Cardiac muscle cell (in vitro differentiated cells and primary cell): ENCODE results near the gene RIIAD1. TPM values are rescaled to one million over a fixed set of nuclear protein-coding genes. Genes with fewer than 3 reads are reported as not detected.

Experiments
- DNase-seq, 2 donors: peaks; one replicate each; pipeline versions ENCODE4 v3.0.0 to v3.0.0-alpha.2; 2010 to 2017; ENCODE audit warnings: low read depth in 1 of 2, low spot score in 1 of 2
- H3K27ac ChIP-seq: fragments of 200-600 bp; sonication (generic); 2 replicates; pipeline ENCODE4 v1.5.1; 2016
- H3K27me3 ChIP-seq: fragments of 200-600 bp; sonication (generic); 2 replicates; pipeline ENCODE4 v1.6.0; 2016; ENCODE audit warnings: control low read depth
- H3K36me3 ChIP-seq: fragments of 200-600 bp; sonication (generic); 2 replicates; pipeline ENCODE4 v1.5.1; 2016; ENCODE audit warnings: control low read depth
- H3K4me1 ChIP-seq: fragments of 200-600 bp; sonication (generic); 2 replicates; pipeline ENCODE4 v1.8.1; 2017; ENCODE audit warnings: low read depth, mild to moderate bottlenecking, mixed run types
- H3K4me3 ChIP-seq: fragments of 200-600 bp; sonication (generic); 2 replicates; pipeline ENCODE4 v1.5.1; 2016; ENCODE audit warnings: mild to moderate bottlenecking
- H3K9me3 ChIP-seq: fragments of 200-600 bp; sonication (generic); 2 replicates; pipeline ENCODE4 v1.5.1; 2017; ENCODE audit warnings: low read depth, mild to moderate bottlenecking, control low read depth
- polyA plus RNA-seq: library from polyadenylated mRNA; unstranded; fragments of >200 nt; fragmentation: Nextera tagmentation; extraction: Ambion mirVana; gene quantifications from 2 replicates; pipeline ENCODE4 v1.2.1, GENCODE V29; 2016
- total RNA-seq: library from RNA; depleted of rRNA; stranded (reverse); fragments of >200 nt; gene quantifications from 2 replicates; pipeline ENCODE4 v1.2.3, GENCODE V29; 2016
- TF ChIP-seq, protein P1 (sequence below): IDR thresholded peaks from 2 replicates; pipeline ENCODE4 v1.5.1; 2012; ENCODE audit warnings: low read depth, mild to moderate bottlenecking, low read length

Gene RIIAD1
- total and polyA plus RNA-seq, 2 experiments from 2014 or later = not detected

DNA sequence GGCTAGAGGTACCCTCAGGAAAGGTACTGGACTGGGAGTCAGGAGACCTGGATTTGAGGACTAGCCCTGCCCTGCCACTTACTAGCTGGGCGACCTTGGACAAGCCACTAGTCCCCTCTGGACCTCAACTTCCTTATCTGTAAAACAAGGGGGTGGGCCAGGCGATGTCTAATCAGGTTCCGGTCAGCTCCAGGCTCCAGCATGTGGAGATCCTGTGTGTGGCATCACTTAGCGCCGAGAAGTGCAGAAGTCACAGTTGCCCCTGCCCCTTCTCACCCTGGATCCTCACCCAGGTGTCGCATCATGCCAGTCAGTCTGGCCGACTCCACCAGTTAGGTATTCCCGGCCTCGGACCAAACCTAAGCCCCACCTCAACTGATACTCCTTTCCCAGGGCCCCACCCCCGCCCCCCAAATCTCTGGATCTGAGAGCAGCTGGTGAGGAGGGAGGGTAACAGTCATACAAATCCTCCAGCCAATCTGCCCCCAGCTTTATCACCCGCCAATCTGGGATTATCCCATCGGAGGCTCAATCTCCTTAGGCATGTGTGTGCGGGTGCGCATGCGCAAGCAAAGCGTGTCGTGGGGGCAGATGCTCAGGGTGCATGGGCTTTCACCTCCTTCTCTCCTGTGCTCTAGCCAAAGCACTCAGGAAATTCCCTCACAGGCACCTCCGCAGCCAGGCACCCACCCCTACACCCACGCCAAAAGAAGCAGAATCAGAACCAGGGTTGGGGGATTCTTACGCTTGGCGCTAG lies 10.1 kb upstream of the RIIAD1 start:
- H3K27ac ChIP-seq = no peak overlapping the region
- H3K27me3 ChIP-seq = no peaks in the 10 kb centered on the region
- H3K4me1 ChIP-seq = no peaks in the 10 kb centered on the region
- no peak for DNase-seq
- H3K36me3 ChIP-seq = no peaks in the 10 kb centered on the region
- TF ChIP-seq, protein P1, sequence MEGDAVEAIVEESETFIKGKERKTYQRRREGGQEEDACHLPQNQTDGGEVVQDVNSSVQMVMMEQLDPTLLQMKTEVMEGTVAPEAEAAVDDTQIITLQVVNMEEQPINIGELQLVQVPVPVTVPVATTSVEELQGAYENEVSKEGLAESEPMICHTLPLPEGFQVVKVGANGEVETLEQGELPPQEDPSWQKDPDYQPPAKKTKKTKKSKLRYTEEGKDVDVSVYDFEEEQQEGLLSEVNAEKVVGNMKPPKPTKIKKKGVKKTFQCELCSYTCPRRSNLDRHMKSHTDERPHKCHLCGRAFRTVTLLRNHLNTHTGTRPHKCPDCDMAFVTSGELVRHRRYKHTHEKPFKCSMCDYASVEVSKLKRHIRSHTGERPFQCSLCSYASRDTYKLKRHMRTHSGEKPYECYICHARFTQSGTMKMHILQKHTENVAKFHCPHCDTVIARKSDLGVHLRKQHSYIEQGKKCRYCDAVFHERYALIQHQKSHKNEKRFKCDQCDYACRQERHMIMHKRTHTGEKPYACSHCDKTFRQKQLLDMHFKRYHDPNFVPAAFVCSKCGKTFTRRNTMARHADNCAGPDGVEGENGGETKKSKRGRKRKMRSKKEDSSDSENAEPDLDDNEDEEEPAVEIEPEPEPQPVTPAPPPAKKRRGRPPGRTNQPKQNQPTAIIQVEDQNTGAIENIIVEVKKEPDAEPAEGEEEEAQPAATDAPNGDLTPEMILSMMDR = no peak
- no peak overlapping the region for H3K4me3 ChIP-seq
- H3K9me3 ChIP-seq = no peaks in the 10 kb centered on the region

DNA sequence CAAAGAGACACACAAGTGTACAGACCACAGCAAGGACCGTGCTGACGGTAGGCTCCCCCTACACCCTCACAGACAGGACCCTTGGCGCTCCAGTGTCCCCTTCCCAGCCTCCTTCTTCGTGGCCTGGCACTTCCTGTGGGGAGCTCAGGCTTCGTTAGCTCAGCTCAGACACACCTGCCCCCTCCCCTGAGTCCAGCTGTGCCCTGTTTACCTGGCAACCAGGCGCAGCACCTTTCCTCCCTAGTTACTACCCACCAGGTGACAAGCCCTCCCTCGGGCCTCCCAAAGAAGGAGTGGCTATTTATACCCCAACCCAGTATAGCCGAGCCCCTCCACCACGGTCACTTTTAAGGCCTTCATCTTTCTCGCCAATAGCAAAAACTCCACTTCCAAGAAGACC lies 9.4 kb upstream of the RIIAD1 start:
- Histone ChIP-seq H3K4me3 (no peak overlapping the region), H3K27ac (no peak overlapping the region), H3K9me3 (no peaks in the 10 kb centered on the region), H3K36me3 (no peaks in the 10 kb centered on the region), H3K27me3 (no peaks in the 10 kb centered on the region), H3K4me1 (no peaks in the 10 kb centered on the region)
- TF ChIP-seq, protein P1 = no peak
- DNase-seq = no peak

DNA sequence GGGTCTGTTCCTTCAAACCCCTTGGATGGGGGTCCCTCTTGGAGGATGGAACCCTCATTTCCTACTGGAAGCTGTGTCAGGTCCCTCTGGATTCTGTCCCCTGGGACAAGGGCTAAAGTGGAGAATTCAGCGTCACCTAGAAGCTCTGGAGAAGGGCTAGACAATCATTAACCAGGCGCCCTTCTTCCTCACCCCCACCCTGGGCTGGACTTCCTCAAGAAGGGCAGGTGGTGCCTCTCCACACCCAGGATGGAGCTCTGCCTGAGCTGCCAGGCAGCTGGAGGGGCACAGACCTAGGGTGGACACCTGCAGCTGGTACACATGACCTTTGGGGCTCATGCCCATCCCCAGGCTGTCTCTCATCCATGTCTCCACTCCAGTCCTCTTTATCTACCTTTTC lies 8.3 kb upstream of the RIIAD1 start:
- Histone ChIP-seq H3K4me3 (no peak overlapping the region), H3K27me3 (peaks cover 4% of the 10 kb centered on the region), H3K36me3 (no peaks in the 10 kb centered on the region), H3K27ac (no peak overlapping the region), H3K4me1 (no peaks in the 10 kb centered on the region), H3K9me3 (no peaks in the 10 kb centered on the region)
- TF ChIP-seq, protein P1 = no peak
- DNase-seq = no peak

DNA sequence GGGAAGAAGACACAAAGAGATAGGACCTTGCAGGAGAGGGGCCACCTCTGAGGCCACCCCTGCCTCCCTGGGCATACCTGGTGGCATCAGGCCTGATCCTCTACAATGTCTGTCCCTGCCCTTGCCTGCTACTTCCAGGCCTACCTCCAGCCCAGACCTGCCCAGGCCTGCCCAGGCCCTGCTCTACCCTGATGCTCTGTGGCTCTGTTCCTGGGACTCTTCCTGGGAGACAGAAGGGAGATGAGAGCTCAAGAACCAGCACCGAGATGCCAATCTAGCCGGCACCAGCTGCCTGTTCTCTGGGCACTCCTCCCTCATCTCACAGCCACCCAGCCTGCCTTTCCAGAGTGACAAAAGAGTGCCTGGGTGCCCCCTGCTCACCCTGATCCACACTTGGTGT lies 7.4 kb upstream of the RIIAD1 start:
- Histone ChIP-seq H3K4me3 (no peak overlapping the region), H3K9me3 (no peaks in the 10 kb centered on the region), H3K36me3 (no peaks in the 10 kb centered on the region), H3K27me3 (peaks cover 9% of the 10 kb centered on the region), H3K4me1 (no peaks in the 10 kb centered on the region), H3K27ac (no peak overlapping the region)
- TF ChIP-seq, protein P1 = no peak
- no peak for DNase-seq

DNA sequence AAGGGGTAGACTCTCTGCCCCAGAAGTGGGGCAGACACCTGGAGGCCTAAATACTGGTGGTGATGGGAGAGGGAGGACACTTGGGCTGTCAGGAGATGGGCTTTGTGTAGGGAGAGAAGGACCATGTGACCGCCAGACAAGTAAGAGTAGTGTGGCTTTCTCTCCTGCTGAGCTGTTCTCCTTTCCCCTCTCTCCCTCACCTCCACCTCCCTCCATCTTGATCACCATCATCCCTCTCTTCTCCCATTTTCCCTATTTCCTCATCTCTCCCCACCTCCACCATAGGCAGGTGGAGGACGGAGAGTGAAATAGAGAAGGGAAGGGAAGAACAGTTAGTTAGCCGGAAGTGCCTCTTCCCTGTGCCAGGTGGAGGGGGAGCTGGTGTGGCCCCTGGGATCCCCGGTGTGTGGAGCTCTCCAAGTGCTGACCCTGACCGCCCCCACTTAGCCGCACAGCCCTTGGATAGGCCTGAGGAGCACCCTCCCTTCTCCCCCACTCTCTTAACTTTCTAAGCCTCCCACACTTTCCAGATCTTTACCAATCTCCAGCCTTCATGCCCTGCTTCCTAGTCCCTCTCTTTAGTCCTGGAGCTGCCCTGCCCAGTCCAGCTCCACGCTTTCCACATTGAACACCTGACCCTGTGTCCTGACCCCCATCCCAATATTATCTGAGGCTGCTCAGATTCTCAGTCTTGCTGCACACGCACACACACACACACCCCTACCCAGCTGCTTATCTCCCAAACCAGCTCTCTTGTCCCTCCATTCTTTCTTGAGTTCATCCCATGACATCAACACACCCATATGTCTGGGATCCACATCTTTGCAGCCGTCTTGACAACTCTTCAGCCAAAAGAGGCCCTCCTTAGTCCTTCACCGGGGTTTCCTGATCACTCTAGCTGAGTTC lies 6.2 kb upstream of the RIIAD1 start:
- TF ChIP-seq, protein P1 = no peak
- no peak for DNase-seq
- Histone ChIP-seq H3K9me3 (no peaks in the 10 kb centered on the region), H3K27ac (no peak overlapping the region), H3K4me3 (no peak overlapping the region), H3K27me3 (peaks cover 9% of the 10 kb centered on the region), H3K36me3 (no peaks in the 10 kb centered on the region), H3K4me1 (peaks cover 2% of the 10 kb centered on the region)
